Subcutaneous abdominal adipose tissue (tissue), 5 donors: ENCODE data around the gene PIGS.

Experiments
- H3K27ac ChIP-seq: one replicate; pipeline ENCODE4 v1.7.0; 2013; ENCODE audit warnings: low read depth, mild to moderate bottlenecking, inconsistent platforms, low read length, moderate library complexity
- H3K27me3 ChIP-seq, 5 donors: one replicate each; pipeline ENCODE4 v1.7.0; 2013; ENCODE audit warnings: low read length in 5 of 5, inconsistent platforms in 1 of 5; ENCODE audit not compliant: control insufficient read depth in 5 of 5, insufficient read depth in 4 of 5
- H3K36me3 ChIP-seq, 5 donors: one replicate each; pipeline ENCODE4 v1.7.0; 2013; ENCODE audit warnings: low read length in 5 of 5; ENCODE audit not compliant: control insufficient read depth in 5 of 5, insufficient read depth in 5 of 5
- H3K4me1 ChIP-seq, 5 donors: one replicate each; pipeline ENCODE4 v1.7.0; 2013; ENCODE audit warnings: low read length in 5 of 5, mild to moderate bottlenecking in 3 of 5, moderate library complexity in 1 of 5; ENCODE audit not compliant: control insufficient read depth in 5 of 5, insufficient read depth in 5 of 5
- H3K4me3 ChIP-seq, 5 donors: one replicate each; pipeline ENCODE4 v1.7.0; 2013; ENCODE audit warnings: low read length in 5 of 5, low read depth in 1 of 5
- H3K9ac ChIP-seq, 5 donors: one replicate each; pipeline ENCODE4 v1.7.0; 2013; ENCODE audit warnings: low read length in 5 of 5, mild to moderate bottlenecking in 4 of 5, moderate library complexity in 3 of 5
- H3K9me3 ChIP-seq, 5 donors: one replicate each; pipeline ENCODE4 v1.7.0; 2013; ENCODE audit warnings: low read length in 5 of 5; ENCODE audit not compliant: control insufficient read depth in 5 of 5
- donor health status: healthy.
- donor health status: healthy.
- donor health status: healthy.
- donor health status: healthy.
- donor health status: healthy.

The PIGS gene

GRCh38 chr17:28571361-28572122, at the start of gene PIGS:
PIGS (minus strand) TSS chr17:28571524; CDS start chr17:28571496, 28 bp downstream.
- peaks cover 7 to 49% (median 44%) of the 10 kb centered on the region in 5 donors for H3K4me1 ChIP-seq
- H3K9me3 ChIP-seq = no peaks in the 10 kb centered on the region
- peaks cover 0 to 7% (median 0%) of the 10 kb centered on the region in 5 donors for H3K36me3 ChIP-seq
- peak within 1 kb of the TSS; percentile 83 to 98 (median 92) for H3K4me3 ChIP-seq
- H3K27me3 ChIP-seq = no peaks in the 10 kb centered on the region
- H3K27ac ChIP-seq = peak within 1 kb of the TSS; percentile 78
- H3K9ac ChIP-seq = peak within 1 kb of the TSS; percentile 48 to 94 (median 90)

GRCh38 chr17:28620010-28620409, 48.7 kb upstream of the PIGS start:
- Histone ChIP-seq H3K9ac (no peak overlapping the region), H3K27ac (no peak overlapping the region), H3K9me3 (no peaks in the 10 kb centered on the region), H3K4me1 (no peaks in the 10 kb centered on the region), H3K4me3 (no peak overlapping the region), H3K36me3 (peaks cover 68 to 100% (median 94%) of the 10 kb centered on the region in 5 donors), H3K27me3 (no peaks in the 10 kb centered on the region)

- Histone ChIP-seq H3K4me1 (no peaks in the 10 kb centered on the region), H3K27me3 (no peaks in the 10 kb centered on the region), H3K9ac (no peak overlapping the region), H3K9me3 (no peaks in the 10 kb centered on the region), H3K27ac (no peak overlapping the region), H3K4me3 (no peak overlapping the region), H3K36me3 (peaks cover 58 to 99% (median 95%) of the 10 kb centered on the region in 5 donors)
These were observed 47.1 kb upstream of the PIGS start for GRCh38 chr17:28618464-28618863.

DNA sequence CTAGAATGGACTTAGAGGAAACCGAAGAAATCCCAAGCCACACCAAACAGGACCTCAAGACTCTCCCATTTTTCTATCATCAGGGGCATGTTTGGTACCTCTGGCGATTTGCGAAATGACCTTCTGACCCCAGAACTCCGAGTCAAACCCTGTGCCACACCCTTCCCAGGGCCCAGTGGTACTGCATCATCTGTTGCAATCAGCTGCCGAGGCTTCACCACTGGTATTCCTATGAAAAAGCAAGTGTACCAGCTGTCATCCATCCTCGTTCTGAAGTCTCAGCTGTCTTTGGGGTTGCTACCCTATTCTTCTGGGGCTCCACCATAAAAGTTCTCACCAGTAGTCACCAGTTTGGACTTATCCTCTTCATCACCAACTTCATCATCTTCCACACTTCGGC, 45.0 kb upstream of the PIGS start:
- no peak overlapping the region for H3K27ac ChIP-seq
- H3K4me1 ChIP-seq = peaks cover 0 to 4% (median 0%) of the 10 kb centered on the region in 5 donors
- no peaks in the 10 kb centered on the region for H3K27me3 ChIP-seq
- H3K36me3 ChIP-seq = peaks cover 39 to 87% (median 76%) of the 10 kb centered on the region in 5 donors
- no peak overlapping the region for H3K4me3 ChIP-seq
- H3K9me3 ChIP-seq = no peaks in the 10 kb centered on the region
- no peak overlapping the region for H3K9ac ChIP-seq

- H3K36me3 ChIP-seq = peaks cover 39 to 86% (median 74%) of the 10 kb centered on the region in 5 donors
- H3K4me1 ChIP-seq = peaks cover 0 to 4% (median under 1%) of the 10 kb centered on the region in 5 donors
- H3K27ac ChIP-seq = no peak overlapping the region
These were observed 44.1 kb upstream of the PIGS start for GRCh38 chr17:28615260-28615940.

DNA sequence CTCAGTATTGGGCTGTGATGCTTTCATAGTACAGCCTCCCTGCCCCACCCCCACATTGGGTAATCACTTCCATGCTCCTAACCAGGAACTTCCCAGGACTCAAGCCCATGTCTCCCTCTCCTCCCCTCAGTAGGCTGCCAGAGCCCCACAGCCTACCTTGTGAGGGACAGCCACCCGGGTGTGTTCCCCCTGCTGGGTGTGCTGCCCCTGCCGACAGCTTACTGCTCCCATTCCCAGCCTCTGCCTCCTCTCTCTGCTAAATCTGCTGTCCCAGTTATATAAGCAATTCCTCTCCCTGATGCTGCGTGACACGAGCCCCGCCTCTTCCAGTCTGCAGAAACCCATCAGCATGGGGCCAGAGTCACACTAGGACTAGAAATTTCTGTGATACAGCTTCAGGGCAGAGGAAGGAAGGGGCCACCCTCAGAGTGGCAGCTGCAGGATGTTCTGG, 42.6 kb upstream of the PIGS start, which contains the start of gene RSKR:
Gene RSKR (minus strand): TSS at position 255 of the 451 bp plus-strand sequence. CDS start 24 bp downstream, at position 231.
- Histone ChIP-seq H3K9me3 (no peaks in the 10 kb centered on the region), H3K27me3 (no peaks in the 10 kb centered on the region), H3K36me3 (peaks cover 29 to 76% (median 60%) of the 10 kb centered on the region in 5 donors), H3K9ac (no peak within 1 kb of the TSS), H3K4me3 (no peak within 1 kb of the TSS), H3K27ac (no peak within 1 kb of the TSS), H3K4me1 (peaks cover 0 to 8% (median 4%) of the 10 kb centered on the region in 5 donors)

More at GRCh38 chr17:28615260-28615940, 44.1 kb upstream of the PIGS start:
- Histone ChIP-seq H3K9ac (no peak overlapping the region), H3K4me3 (no peak overlapping the region), H3K9me3 (no peaks in the 10 kb centered on the region), H3K27me3 (no peaks in the 10 kb centered on the region)

DNA sequence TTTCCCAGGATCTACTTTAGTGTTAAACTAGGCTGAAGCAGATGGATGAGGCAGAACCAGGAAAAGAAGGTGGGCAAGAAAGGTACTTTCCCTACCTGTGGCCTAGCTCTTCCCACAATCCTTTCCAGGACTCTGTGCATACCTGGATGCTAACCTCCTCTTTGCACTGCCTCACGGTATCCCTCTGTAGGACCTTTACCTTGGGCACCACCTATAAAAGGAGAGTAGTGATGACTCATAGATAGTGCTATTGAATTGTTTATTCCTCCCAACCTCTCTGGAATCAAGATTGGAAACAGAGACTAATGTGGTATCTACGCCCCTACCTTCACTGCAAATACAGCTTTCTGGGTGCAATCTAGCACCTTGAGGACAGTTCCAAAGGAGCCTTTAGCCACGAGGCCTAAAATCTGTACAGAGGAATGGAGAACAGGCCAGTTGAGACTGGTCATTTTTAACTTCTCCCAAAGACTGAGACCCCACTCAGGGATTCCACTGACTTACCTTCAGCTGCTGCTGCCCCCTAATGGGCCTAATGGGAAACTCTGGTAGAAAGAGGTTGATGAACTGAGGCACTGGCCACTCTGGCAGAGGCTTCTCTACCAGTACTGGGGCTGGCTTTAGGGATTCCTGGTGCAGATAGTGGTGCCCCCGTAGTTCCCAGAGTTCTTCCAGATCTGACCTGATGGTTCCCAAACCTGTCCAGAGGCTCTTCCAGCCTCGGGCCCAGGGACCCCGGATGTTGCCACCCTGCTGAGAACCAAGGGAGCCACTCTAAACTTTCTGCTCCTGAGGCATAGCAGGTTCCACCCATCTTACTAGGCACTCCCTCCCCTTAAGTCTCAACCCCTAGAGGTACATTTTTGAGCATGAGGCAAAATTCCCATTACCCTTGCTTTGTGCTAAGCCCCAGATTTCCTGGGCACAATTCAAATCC, 41.9 kb upstream of the PIGS start:
- H3K9ac ChIP-seq = no peak overlapping the region

GRCh38 chr17:28612531-28612930, 41.2 kb upstream of the PIGS start:
- no peak overlapping the region for H3K4me3 ChIP-seq
- H3K27ac ChIP-seq = no peak overlapping the region
- no peaks in the 10 kb centered on the region for H3K9me3 ChIP-seq
- no peak overlapping the region for H3K9ac ChIP-seq
- no peaks in the 10 kb centered on the region for H3K27me3 ChIP-seq
- peaks cover 0 to 8% (median 4%) of the 10 kb centered on the region in 5 donors for H3K4me1 ChIP-seq
- H3K36me3 ChIP-seq = peaks cover 22 to 62% (median 46%) of the 10 kb centered on the region in 5 donors

More for the DNA sequence above, 41.9 kb upstream of the PIGS start:
- peaks cover 22 to 68% (median 52%) of the 10 kb centered on the region in 5 donors for H3K36me3 ChIP-seq
- H3K27ac ChIP-seq = no peak overlapping the region
- no peak overlapping the region for H3K4me3 ChIP-seq
- H3K9me3 ChIP-seq = no peaks in the 10 kb centered on the region
- peaks cover 0 to 8% (median 4%) of the 10 kb centered on the region in 5 donors for H3K4me1 ChIP-seq
- H3K27me3 ChIP-seq = no peaks in the 10 kb centered on the region

DNA sequence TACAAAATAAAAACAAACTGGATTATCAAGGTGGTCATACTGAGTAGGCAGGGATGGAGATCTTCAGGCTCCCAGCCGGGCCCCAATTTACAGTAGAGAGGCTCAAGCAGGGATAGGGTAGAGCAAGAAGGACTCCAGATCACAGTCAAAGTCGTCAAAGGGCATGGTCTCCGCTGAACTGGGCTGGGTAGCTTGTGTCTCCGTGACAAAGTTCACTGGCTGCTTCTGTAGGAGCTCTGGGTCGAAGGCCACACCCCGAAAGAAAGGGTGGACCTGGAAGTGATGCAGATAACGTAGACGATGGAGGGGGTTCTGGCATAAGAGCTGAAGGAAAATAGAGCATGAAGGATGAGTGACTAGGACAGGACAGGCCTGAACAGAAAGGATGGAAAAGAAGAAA, 39.1 kb upstream of the PIGS start:
- Histone ChIP-seq H3K27ac (no peak overlapping the region), H3K4me3 (no peak overlapping the region), H3K9me3 (no peaks in the 10 kb centered on the region), H3K27me3 (no peaks in the 10 kb centered on the region), H3K9ac (no peak overlapping the region), H3K36me3 (peaks cover 8 to 40% (median 24%) of the 10 kb centered on the region in 5 donors), H3K4me1 (peaks cover 0 to 8% (median 4%) of the 10 kb centered on the region in 5 donors)
